IMR-90 (cell line): ENCODE measurements around the gene RNF103. TPM values are rescaled to one million over a fixed set of nuclear protein-coding genes. Genes with fewer than 3 reads are reported as not detected.

Experiments used
- ATAC-seq: fragments of 200-7000 bp; cut with Tn5 transposase; 2 replicates; pipeline ENCODE4 v1.9.1; 2020; ENCODE audit warnings: low read depth, mild to moderate bottlenecking, moderate library complexity
- BruUV-seq: library from RNA; stranded (reverse); fragments of 400-500 nt; replicated peaks from 2 replicates; lab custom pipeline; 2021; lab: Mats Ljungman, UMichigan
- CTCF ChIA-PET: fragments of 300-600 bp; formaldehyde crosslinking; extraction: SDS; loops from one replicate; lab custom pipeline; 2021; ENCODE audit warnings: antibody characterized with exemption; lab: Yijun Ruan, JAX
- POLR2A ChIA-PET: fragments of 300-600 bp; sonication (Branson Sonifier 250); formaldehyde crosslinking; loops from one replicate; lab custom pipeline; 2022; ENCODE audit warnings: antibody characterized with exemption; ENCODE audit not compliant: unreplicated experiment; lab: Charles Lee
- DNase-seq: peaks from one replicate; pipeline ENCODE4 v3.0.0; 2013
- H2AFZ ChIP-seq: replicated peaks from 2 replicates; pipeline ENCODE3; 2013; ENCODE audit warnings: low read length, mild to moderate bottlenecking; ENCODE audit not compliant: poor library complexity
- H2AK5ac ChIP-seq: 2 replicates; pipeline ENCODE4 v1.6.1; 2013; ENCODE audit warnings: low read depth, low read length, inconsistent platforms
- H2AK9ac ChIP-seq: replicated peaks from 2 replicates; pipeline ENCODE3; 2013; ENCODE audit warnings: mild to moderate bottlenecking, low read depth, low read length, moderate library complexity; ENCODE audit not compliant: poor library complexity
- H2BK120ac ChIP-seq: 2 replicates; pipeline ENCODE4 v1.6.1; 2013; ENCODE audit warnings: low read depth, low read length, inconsistent platforms
- H2BK15ac ChIP-seq: 3 replicates; pipeline ENCODE4 v1.6.1; 2013; ENCODE audit warnings: low read depth, low read length, inconsistent platforms
- H2BK20ac ChIP-seq: 2 replicates; pipeline ENCODE4 v1.6.1; 2013; ENCODE audit warnings: low read depth, mild to moderate bottlenecking, inconsistent platforms, low read length, moderate library complexity
- H2BK5ac ChIP-seq: 2 replicates; pipeline ENCODE4 v1.6.1; 2013; ENCODE audit warnings: mild to moderate bottlenecking, low read depth, low read length, inconsistent platforms; ENCODE audit not compliant: poor library complexity, severe bottlenecking
- H3K14ac ChIP-seq: replicated peaks from 2 replicates; pipeline ENCODE4 v1.6.1; 2013; ENCODE audit warnings: low read depth, low read length, inconsistent platforms
- H3K18ac ChIP-seq: 2 replicates; pipeline ENCODE4 v1.6.1; 2013; ENCODE audit warnings: low read depth, low read length, control low read depth
- H3K23ac ChIP-seq: 2 replicates; pipeline ENCODE4 v1.6.1; 2013; ENCODE audit warnings: low read depth, low read length, inconsistent platforms
- H3K27ac ChIP-seq: 2 replicates; pipeline ENCODE4 v1.5.1; 2013; ENCODE audit warnings: mild to moderate bottlenecking, control low read depth, low read length; ENCODE audit not compliant: insufficient read depth
- H3K27me3 ChIP-seq: 2 replicates; pipeline ENCODE4 v1.6.1; 2013; ENCODE audit warnings: low read length; ENCODE audit not compliant: control insufficient read depth, insufficient read depth
- H3K36me3 ChIP-seq: 2 replicates; pipeline ENCODE4 v1.6.1; 2013; ENCODE audit warnings: low read length, mixed read lengths; ENCODE audit not compliant: control insufficient read depth, insufficient read depth
- H3K4ac ChIP-seq: 2 replicates; pipeline ENCODE4 v1.6.1; 2013; ENCODE audit warnings: low read depth, low read length, inconsistent platforms
- H3K4me1 ChIP-seq: 2 replicates; pipeline ENCODE4 v1.6.1; 2013; ENCODE audit warnings: low read length, mixed read lengths; ENCODE audit not compliant: control insufficient read depth, insufficient read depth
- H3K4me2 ChIP-seq: 2 replicates; pipeline ENCODE4 v1.6.1; 2013; ENCODE audit warnings: low read depth, mild to moderate bottlenecking, control low read depth, low read length, moderate library complexity
- H3K4me3 ChIP-seq: 2 replicates; pipeline ENCODE4 v1.5.1; 2013; ENCODE audit warnings: low read depth, mild to moderate bottlenecking, control low read depth, low read length, moderate library complexity; ENCODE audit not compliant: insufficient read depth
- H3K56ac ChIP-seq: 2 replicates; pipeline ENCODE4 v1.6.1; 2013; ENCODE audit warnings: low read length, inconsistent platforms; ENCODE audit not compliant: insufficient read depth; ENCODE audit errors: extremely low read depth
- H3K79me1 ChIP-seq, 2 experiments: 2 replicates each; pipeline ENCODE4 v1.6.1; 2013; ENCODE audit warnings: low read length in 2 of 2, inconsistent platforms in 1 of 2, low read depth in 1 of 2
- H3K9ac ChIP-seq: 2 replicates; pipeline ENCODE4 v1.6.1; 2013; ENCODE audit warnings: low read depth, low read length, control low read depth
- H3K9me1 ChIP-seq: 2 replicates; pipeline ENCODE4 v1.6.1; 2013; ENCODE audit warnings: low read length, inconsistent platforms; ENCODE audit not compliant: insufficient read depth
- H3K9me3 ChIP-seq: 2 replicates; pipeline ENCODE4 v1.6.1; 2013; ENCODE audit warnings: low read length; ENCODE audit not compliant: control insufficient read depth, insufficient read depth
- H4K20me1 ChIP-seq: 2 replicates; pipeline ENCODE4 v1.6.1; 2013; ENCODE audit warnings: low read length, inconsistent platforms; ENCODE audit not compliant: insufficient read depth
- H4K5ac ChIP-seq: 2 replicates; pipeline ENCODE4 v1.6.1; 2013; ENCODE audit warnings: mild to moderate bottlenecking, low read depth, low read length, control low read depth
- H4K8ac ChIP-seq, 2 experiments: 2 replicates each; pipeline ENCODE4 v1.6.1; 2013; ENCODE audit warnings: low read depth in 2 of 2, low read length in 2 of 2, control low read depth in 1 of 2, inconsistent platforms in 1 of 2
- H4K91ac ChIP-seq: 2 replicates; pipeline ENCODE4 v1.6.1; 2013; ENCODE audit warnings: low read depth, low read length, inconsistent platforms; ENCODE audit not compliant: insufficient read depth
- BHLHE40 ChIP-seq: fragments of 150-350 bp; IDR thresholded peaks from 2 replicates; pipeline ENCODE4 v1.6.1; 2016; ENCODE audit warnings: mild to moderate bottlenecking, low read depth, low read length
- CEBPB ChIP-seq: IDR thresholded peaks from 2 replicates; pipeline ENCODE4 v1.6.1; 2012; ENCODE audit warnings: low read depth, low read length, improper control_type of control experiment
- CHD1 ChIP-seq: IDR thresholded peaks from 2 replicates; pipeline ENCODE4 v1.6.1; 2012; ENCODE audit warnings: low read depth, low read length, improper control_type of control experiment
- MAZ ChIP-seq: IDR thresholded peaks from 2 replicates; pipeline ENCODE4 v1.6.1; 2012; ENCODE audit warnings: low read depth, mild to moderate bottlenecking, low read length, improper control_type of control experiment, moderate library complexity, borderline replicate concordance
- MXI1 ChIP-seq: IDR thresholded peaks from 2 replicates; pipeline ENCODE4 v1.6.1; 2012; ENCODE audit warnings: low read depth, mild to moderate bottlenecking, low read length, moderate library complexity, borderline replicate concordance
- NFE2L2 ChIP-seq: fragments of 150-350 bp; IDR thresholded peaks from 2 replicates; pipeline ENCODE4 v1.6.1; 2016; ENCODE audit warnings: low read depth, mild to moderate bottlenecking, low read length
- POLR2A ChIP-seq: IDR thresholded peaks from 2 replicates; pipeline ENCODE4 v1.6.1; 2012; ENCODE audit warnings: mild to moderate bottlenecking, low read depth, low read length
- RAD21 ChIP-seq: IDR thresholded peaks from 2 replicates; pipeline ENCODE4 v1.6.1; 2012; ENCODE audit warnings: low read length, improper control_type of control experiment
- RCOR1 ChIP-seq: IDR thresholded peaks from 2 replicates; pipeline ENCODE4 v1.6.1; 2012; ENCODE audit warnings: mild to moderate bottlenecking, low read length, improper control_type of control experiment; ENCODE audit not compliant: insufficient replicate concordance
- RFX5 ChIP-seq: IDR thresholded peaks from 2 replicates; pipeline ENCODE4 v1.8.0; 2012; ENCODE audit warnings: low read depth, mild to moderate bottlenecking, low read length, moderate library complexity
- SMC3 ChIP-seq: fragments of 150-350 bp; IDR thresholded peaks from 2 replicates; pipeline ENCODE4 v1.6.1; 2016; ENCODE audit warnings: low read depth, mild to moderate bottlenecking, antibody characterized with exemption, low read length, moderate library complexity
- WGBS, 2 experiments: methylation state at CpG; one replicate each; pipeline versions ENCODE4 v1.1.5 to v1.1.7; 2013; ENCODE audit warnings: missing lambda C conversion rate in 2 of 2; ENCODE audit not compliant: insufficient read length in 1 of 2; ENCODE audit errors: extremely low coverage in 2 of 2; 5-methylcytosine and 5-hydroxymethylcytosine counted together
- dilution Hi-C: fragments of 300-500 bp; cut with HindIII; formaldehyde crosslinking; loops from one replicate; pipeline ENCODE4 v1.14.3; 2018; ENCODE audit warnings: low sequenced_read_pairs; ENCODE audit not compliant: unreplicated experiment
- in situ Hi-C: fragments of 300-500 bp; cut with MboI; formaldehyde crosslinking; loops from 3 replicates; pipeline ENCODE4 v1.14.3; 2019; ENCODE audit warnings: low sequenced_read_pairs, inconsistent platforms, mixed read lengths
- intact Hi-C: fragments of 100-400 bp; cut with micrococcal nuclease; formaldehyde crosslinking; loops from 2 replicates; pipeline ENCODE4 v1.10.0; 2022
- polyA plus RNA-seq, 3 experiments: library from polyadenylated mRNA; depleted of rRNA; stranded (reverse); fragments of >200 nt; gene quantifications; 2 replicates each; pipeline ENCODE4 v1.2.3, GENCODE V29; 2012; ENCODE audit warnings: low replicate concordance in 1 of 3
- total RNA-seq: library from RNA; depleted of rRNA; stranded (reverse); fragments of >200 nt; gene quantifications from 2 replicates; pipeline ENCODE4 v1.2.3, GENCODE V29; 2012
- TF ChIP-seq, protein P1 (sequence below): conservative IDR thresholded peaks from 2 replicates; pipeline ENCODE4 v1.5.1; 2012; ENCODE audit warnings: mild to moderate bottlenecking, low read depth, low read length, improper control_type of control experiment
- TF ChIP-seq, protein P2 (sequence below): fragments of 150-350 bp; IDR thresholded peaks from 2 replicates; pipeline ENCODE4 v1.6.1; 2017; ENCODE audit warnings: mild to moderate bottlenecking, antibody characterized with exemption, low read length, low read depth
- TF ChIP-seq, protein P3 (sequence below): fragments of 150-350 bp; IDR thresholded peaks from 2 replicates; pipeline ENCODE4 v1.6.1; 2016; ENCODE audit warnings: low read depth, mild to moderate bottlenecking, low read length, moderate library complexity, borderline replicate concordance

Gene RNF103
- total and polyA plus RNA-seq, 2 of the 4 experiments (the other 2 are of a cell fraction) = 5.6 to 7.2 TPM

DNA sequence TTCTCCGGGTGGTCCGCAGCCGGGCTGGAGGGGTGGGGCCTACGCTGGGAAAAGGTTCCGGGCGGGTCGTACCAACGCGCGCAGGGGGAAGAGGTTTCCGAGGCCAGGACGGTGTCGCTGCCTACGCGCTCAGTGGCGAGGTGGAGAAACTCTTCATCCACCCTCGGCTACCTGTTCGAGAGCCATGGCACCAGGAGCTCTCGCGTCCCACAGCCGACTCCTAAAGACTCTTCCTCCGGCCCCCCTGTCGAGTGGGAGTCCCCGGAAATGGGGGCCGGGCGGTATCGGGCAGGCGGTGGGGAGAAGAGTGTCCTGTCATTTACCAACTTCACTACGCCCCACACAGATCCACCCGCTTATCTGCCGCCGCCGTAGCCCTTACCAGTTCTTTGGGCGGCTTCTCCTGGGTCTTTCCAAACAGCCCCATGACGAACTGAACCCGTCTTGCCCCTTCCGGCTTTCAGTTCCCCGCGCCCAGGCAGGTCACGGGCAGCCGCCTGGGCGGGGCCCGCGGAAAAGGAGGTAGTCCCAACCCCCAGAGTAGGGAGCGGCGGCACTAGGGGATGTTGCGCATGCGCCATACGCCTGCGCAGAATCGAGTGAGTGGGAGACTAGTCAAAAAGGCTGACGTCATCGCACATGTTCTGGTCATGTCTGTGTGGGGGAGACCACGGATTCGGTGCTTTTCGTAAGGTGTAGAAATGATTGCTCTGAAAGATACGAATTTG, 60.6 kb downstream of the RNF103 start, which contains the start of gene CHMP3:
TSS of gene CHMP3 (minus strand) at position 522 of the 728 bp plus-strand sequence. CDS start at position 427, 95 bp downstream.
- 0% methylated on average over 11 of the region's 57 CpGs; no CpG with 5 or more reads in 1 of the 2 experiments for WGBS, 2 experiments
- peak within 1 kb of the TSS; percentile 99 for H2AFZ ChIP-seq
- H2BK120ac ChIP-seq = peak within 1 kb of the TSS; percentile 99
- peaks cover 2% of the 10 kb centered on the region for H3K4me1 ChIP-seq
- no peaks in the 10 kb centered on the region; the same call in 1 of the 2 replicates for H3K9me1 ChIP-seq
- peak within 1 kb of the TSS; percentile 98 to 99 for H4K8ac ChIP-seq
- dilution Hi-C loops = no loop called here
- H3K9me3 ChIP-seq = no peaks in the 10 kb centered on the region
- peak; percentile 97 for DNase-seq
- in situ Hi-C loops = loop anchor here (10.0 kb wide), 1 partner anchor 62 kb away; the partner anchor contains the start of gene RNF103
- H3K23ac ChIP-seq = peak within 1 kb of the TSS; percentile 100
- peak within 1 kb of the TSS; percentile 98 for H2BK15ac ChIP-seq
- no TSS peak for BruUV-seq
- peak within 1 kb of the TSS; percentile 97 for H3K9ac ChIP-seq
- H3K56ac ChIP-seq = peak within 1 kb of the TSS; percentile 99
- peak within 1 kb of the TSS; percentile 100 for H4K91ac ChIP-seq
- ChIA-PET CTCF (no interaction called here), POLR2A (no interaction called here)
- H4K5ac ChIP-seq = peak within 1 kb of the TSS; percentile 90
- peak within 1 kb of the TSS; percentile 95 for H3K18ac ChIP-seq
- H4K20me1 ChIP-seq = no peaks in the 10 kb centered on the region
- H2BK5ac ChIP-seq = peak within 1 kb of the TSS; percentile 98
- H3K27me3 ChIP-seq = no peaks in the 10 kb centered on the region
- H3K4me3 ChIP-seq = peak within 1 kb of the TSS; percentile 81
- intact Hi-C loops = loop anchor here (2.0 kb wide), 1 partner anchor 122 kb away; the partner anchor contains the start of gene KDM3A
- H2AK9ac ChIP-seq = peak within 1 kb of the TSS; percentile 97
- peak within 1 kb of the TSS; percentile 96 for H2BK20ac ChIP-seq
- peak within 1 kb of the TSS; percentile 100 for H3K4ac ChIP-seq
- peak within 1 kb of the TSS; percentile 83 for H3K4me2 ChIP-seq
- H3K36me3 ChIP-seq = no peaks in the 10 kb centered on the region
- peak; percentile 96 for ATAC-seq
- H3K14ac ChIP-seq = peak within 1 kb of the TSS; percentile 100
- H3K79me1 ChIP-seq = peaks cover 10 to 31% of the 10 kb centered on the region in 2 experiments; a peak in 3 of 4 replicates
- H2AK5ac ChIP-seq = peak within 1 kb of the TSS; percentile 96
- H3K27ac ChIP-seq = peak within 1 kb of the TSS; percentile 95
- peak; percentile 60 for TF ChIP-seq NFE2L2
- TF ChIP-seq RAD21 = no peak
- TF ChIP-seq RFX5 = no peak
- TF ChIP-seq CHD1 = peak; percentile 87; the same call in 1 of the 2 replicates
- TF ChIP-seq MAZ = peak; percentile 86; the same call in 1 of the 2 replicates
- no peak for TF ChIP-seq SMC3
- TF ChIP-seq, protein P1, sequence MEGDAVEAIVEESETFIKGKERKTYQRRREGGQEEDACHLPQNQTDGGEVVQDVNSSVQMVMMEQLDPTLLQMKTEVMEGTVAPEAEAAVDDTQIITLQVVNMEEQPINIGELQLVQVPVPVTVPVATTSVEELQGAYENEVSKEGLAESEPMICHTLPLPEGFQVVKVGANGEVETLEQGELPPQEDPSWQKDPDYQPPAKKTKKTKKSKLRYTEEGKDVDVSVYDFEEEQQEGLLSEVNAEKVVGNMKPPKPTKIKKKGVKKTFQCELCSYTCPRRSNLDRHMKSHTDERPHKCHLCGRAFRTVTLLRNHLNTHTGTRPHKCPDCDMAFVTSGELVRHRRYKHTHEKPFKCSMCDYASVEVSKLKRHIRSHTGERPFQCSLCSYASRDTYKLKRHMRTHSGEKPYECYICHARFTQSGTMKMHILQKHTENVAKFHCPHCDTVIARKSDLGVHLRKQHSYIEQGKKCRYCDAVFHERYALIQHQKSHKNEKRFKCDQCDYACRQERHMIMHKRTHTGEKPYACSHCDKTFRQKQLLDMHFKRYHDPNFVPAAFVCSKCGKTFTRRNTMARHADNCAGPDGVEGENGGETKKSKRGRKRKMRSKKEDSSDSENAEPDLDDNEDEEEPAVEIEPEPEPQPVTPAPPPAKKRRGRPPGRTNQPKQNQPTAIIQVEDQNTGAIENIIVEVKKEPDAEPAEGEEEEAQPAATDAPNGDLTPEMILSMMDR = no peak
- TF ChIP-seq, protein P2, sequence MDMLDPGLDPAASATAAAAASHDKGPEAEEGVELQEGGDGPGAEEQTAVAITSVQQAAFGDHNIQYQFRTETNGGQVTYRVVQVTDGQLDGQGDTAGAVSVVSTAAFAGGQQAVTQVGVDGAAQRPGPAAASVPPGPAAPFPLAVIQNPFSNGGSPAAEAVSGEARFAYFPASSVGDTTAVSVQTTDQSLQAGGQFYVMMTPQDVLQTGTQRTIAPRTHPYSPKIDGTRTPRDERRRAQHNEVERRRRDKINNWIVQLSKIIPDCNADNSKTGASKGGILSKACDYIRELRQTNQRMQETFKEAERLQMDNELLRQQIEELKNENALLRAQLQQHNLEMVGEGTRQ = peak; percentile 65; the same call in 1 of the 2 replicates
- peak; percentile 93 for TF ChIP-seq POLR2A
- no peak; the same call in 1 of the 2 replicates for TF ChIP-seq MXI1
- peak; percentile 91 for TF ChIP-seq BHLHE40
- TF ChIP-seq RCOR1 = no peak
- TF ChIP-seq CEBPB = no peak
- TF ChIP-seq, protein P3, sequence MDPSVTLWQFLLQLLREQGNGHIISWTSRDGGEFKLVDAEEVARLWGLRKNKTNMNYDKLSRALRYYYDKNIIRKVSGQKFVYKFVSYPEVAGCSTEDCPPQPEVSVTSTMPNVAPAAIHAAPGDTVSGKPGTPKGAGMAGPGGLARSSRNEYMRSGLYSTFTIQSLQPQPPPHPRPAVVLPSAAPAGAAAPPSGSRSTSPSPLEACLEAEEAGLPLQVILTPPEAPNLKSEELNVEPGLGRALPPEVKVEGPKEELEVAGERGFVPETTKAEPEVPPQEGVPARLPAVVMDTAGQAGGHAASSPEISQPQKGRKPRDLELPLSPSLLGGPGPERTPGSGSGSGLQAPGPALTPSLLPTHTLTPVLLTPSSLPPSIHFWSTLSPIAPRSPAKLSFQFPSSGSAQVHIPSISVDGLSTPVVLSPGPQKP = no peak
